ENCODE results near the gene OR1L6.

Gene OR1L6, protein sequence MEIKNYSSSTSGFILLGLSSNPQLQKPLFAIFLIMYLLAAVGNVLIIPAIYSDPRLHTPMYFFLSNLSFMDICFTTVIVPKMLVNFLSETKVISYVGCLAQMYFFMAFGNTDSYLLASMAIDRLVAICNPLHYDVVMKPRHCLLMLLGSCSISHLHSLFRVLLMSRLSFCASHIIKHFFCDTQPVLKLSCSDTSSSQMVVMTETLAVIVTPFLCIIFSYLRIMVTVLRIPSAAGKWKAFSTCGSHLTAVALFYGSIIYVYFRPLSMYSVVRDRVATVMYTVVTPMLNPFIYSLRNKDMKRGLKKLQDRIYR

DNA sequence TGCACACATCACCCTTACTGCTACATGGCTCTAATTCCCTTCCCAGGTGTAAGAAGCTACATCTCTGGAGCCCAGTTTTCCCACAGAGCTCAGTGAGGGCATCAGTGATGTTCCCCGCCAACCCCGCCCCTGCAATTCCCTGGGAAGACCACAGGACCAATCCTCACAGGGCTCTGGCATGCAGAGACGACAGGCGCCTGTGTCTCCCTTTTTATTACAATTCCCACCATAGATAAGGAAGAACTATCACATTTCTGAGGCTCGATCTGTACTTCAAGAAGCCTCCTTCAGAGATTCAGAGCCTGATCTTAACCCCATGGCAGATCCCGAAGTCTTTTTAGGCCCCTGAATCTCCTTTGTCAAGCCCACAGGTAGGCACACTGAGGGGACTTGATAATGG, at the start of gene OR1L6:
Gene OR1L6 (plus strand): TSS at position 301 of the 400 bp plus-strand sequence. CDS start 7,545 bp downstream, outside the sequence.
- no peak for DNase-seq

GRCh38 chr9:122695696-122696095, 46.4 kb upstream of the OR1L6 start:
- DNase-seq: no peak

DNA sequence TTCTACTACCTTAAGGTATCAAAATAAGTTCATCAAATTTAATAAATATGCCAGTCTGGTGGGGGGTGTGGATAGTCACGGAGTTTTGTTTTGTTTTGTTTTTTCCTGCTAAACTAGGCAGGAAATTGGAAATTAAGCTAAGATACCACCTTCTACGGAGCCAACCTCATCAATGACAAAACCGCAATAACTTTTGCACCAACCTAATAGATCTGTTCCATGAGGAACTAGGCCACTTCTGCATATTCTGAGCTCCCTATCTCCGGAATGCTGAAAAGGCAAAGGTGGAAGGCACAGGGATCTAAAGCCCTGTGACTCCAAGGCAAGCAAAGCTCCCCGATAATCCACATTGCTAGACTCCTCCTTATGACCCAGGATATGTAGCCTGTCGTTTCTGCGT, 24.1 kb upstream of the OR1L6 start:
- no peak for DNase-seq

- no peak for DNase-seq
Observed at GRCh38 chr9:122719218-122719617, 22.9 kb upstream of the OR1L6 start.

DNA sequence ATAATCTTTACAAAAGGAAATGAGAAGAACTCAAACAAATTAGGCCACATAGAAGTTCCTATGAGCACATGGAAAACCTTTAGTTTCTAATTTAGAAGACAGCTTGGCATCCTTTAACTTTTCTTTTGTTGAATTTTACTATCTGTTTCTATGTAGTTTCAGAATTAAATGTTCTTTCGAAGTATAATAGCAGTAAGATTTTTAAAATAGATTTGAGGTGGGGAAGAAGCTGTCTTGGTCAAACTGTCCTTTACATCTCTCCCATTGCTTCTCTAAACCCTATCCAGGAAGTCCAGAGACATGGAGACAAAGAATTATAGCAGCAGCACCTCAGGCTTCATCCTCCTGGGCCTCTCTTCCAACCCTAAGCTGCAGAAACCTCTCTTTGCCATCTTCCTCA, 18.4 kb upstream of the OR1L6 start, which contains the start of gene OR1L4:
Gene OR1L4 (plus strand): TSS at position 301 of the 400 bp plus-strand sequence. CDS start 0 bp downstream, at position 301.
- no peak for DNase-seq

- DNase-seq: no peak
Observed at GRCh38 chr9:122754825-122755224, 12.7 kb downstream of the OR1L6 start.

GRCh38 chr9:122767817-122768216, 25.7 kb downstream of the OR1L6 start:
- DNase-seq: no peak

DNA sequence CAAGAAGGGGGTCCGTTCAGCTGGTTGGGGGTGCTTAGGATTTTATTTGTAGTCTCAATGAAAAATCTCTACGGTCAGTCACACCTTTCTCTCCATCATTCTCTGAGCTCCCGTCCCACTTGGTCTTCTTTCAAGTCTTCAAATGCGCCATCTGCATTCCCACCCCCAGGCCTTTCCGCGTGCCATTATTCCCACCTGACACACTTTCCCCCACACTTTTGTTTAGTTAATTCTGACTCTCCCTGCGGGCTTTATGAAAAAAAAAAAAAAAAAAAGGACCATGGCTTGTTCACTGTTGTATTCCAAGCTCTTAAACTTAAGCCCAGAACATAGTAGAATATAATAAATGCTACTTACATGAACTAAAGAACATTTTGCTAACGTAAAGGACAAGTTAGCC, 34.9 kb downstream of the OR1L6 start:
- DNase-seq: no peak

DNA sequence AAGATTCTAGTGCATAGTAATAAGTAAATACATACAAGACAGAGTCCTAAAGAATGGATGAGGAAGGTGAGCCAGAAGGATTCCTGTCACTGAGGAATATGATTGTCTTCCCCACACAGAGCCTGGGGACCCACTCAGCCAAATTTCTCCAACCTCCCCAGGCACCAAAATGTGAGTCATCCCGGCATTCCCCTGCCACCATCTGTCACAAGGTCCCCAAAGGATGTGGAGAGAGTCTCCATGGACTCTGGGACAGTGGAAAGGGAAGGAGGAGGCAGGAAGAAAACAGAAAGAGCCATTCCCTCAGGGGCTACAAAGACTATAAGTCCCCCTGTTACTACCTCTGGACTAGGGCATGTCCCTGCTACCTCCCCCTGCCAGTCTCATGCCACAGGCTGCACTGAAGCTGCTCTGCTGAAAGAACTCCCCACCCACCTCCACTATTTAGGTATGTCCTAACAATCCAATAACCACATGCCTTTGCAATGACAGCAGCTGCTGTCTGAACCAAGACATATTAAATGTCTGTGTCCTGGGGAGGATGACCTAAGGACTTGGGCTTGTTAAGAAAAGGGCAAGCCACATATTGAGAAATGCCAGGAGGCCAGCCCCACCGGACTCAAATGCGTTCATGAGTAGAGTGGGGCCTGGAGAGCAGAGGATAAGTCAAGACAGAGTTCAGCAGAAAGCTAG, 36.0 kb downstream of the OR1L6 start:
- no peak for DNase-seq

DNA sequence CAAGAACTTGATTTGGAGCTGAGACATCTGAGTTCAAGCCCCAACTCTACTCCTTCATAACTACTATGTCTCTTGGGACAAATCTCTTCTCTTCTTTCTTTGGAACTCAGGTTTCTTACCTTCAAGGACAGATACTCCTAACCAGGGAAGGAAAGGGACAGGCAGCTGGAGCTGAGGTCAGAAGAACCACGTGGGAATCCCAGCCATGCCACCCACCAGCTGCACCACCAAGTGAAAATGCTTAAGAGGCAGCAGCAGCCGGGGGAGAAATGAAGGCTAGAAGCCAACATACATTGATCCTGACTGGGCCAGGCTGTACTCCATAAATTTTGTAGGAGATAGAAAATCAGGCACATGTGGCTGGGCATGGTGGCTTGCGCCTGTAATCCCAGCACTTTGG, 37.1 kb downstream of the OR1L6 start:
- no peak for DNase-seq

GRCh38 chr9:122780026-122780425, 37.9 kb downstream of the OR1L6 start:
- DNase-seq: no peak

DNA sequence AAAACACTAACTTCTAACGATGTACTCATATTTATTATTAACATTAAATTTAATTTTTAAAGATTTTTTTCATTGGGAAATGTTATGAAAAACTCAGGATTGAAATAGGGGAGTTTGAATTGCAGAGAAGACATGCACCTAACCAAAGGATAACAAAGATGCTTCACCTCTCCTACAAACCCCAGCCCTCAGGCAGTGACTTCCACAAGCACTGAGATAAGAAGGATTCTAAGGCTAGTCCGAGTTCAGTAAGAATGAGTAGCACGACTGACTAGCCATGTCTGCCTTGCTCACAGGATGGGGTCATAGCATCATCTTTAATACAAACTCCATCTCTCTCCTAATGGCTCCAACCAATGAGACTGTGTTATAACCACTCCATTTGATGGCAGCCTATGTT, 39.6 kb downstream of the OR1L6 start:
- no peak for DNase-seq

DNA sequence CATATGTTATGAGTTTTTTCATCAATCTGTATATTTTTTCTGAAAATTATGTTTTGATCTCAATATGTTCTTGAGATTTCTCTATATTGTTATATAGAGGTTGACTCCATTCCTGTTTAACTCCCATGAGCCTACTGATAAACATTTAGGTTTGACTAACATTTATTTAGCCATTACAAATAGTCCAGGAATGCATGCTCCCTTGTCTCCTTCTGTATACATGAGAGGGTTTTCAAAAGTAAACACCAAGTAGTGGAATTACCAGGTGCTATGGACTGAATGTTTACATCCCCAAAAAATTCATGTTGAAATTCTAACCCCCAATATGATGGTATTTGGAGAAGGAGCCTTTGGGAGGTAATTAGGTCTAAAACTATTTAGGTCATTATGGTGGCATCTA, 43.2 kb downstream of the OR1L6 start:
- DNase-seq: no peak

GRCh38 chr9:122786338-122786737, 44.2 kb downstream of the OR1L6 start:
- no peak for DNase-seq

- no peak for DNase-seq
Observed at GRCh38 chr9:122788831-122789230, 46.7 kb downstream of the OR1L6 start, which contains the start of gene OR5C1. OR5C1 (plus strand) TSS chr9:122788933; CDS start chr9:122788933, 0 bp downstream.

- DNase-seq: no peak
Observed at GRCh38 chr9:122789256-122790046, 47.3 kb downstream of the OR1L6 start.

DNA sequence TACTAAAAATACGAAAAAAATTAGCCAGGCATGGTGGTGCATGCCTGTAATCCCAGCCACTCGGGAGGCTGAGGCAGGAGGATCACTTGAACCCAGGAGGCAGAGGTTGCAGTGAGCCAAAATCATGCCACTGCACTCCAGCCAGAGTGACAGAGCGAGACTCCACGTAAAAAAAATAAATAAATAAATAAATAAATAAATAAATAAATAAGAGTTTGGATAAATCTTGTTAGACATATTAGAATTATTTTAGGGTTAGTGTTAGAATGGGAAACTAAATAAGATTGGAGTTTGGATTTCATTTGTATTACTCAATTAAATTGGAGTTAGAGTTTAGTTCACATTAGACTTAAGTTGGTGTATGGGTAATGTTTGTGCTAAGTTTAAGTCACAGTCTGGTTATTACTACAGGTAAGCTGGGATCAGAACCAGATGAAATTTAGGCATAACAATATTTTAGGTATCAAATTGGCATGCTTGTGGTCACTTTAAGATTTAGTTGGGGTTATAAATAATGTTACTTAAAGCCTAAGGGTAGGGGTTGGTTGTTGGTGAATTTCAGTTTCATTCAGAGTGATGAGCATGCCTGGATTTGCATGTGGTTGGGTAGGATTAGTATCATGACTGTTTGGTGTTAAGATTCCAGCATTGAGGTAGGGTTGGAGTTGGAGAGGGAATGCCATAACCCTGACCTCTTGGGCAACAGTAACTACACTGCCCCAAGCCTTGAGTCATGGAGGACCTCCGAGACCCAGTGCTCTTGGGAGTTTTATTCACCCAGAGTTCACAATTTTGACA, 50.0 kb downstream of the OR1L6 start:
- DNase-seq: no peak

DNA sequence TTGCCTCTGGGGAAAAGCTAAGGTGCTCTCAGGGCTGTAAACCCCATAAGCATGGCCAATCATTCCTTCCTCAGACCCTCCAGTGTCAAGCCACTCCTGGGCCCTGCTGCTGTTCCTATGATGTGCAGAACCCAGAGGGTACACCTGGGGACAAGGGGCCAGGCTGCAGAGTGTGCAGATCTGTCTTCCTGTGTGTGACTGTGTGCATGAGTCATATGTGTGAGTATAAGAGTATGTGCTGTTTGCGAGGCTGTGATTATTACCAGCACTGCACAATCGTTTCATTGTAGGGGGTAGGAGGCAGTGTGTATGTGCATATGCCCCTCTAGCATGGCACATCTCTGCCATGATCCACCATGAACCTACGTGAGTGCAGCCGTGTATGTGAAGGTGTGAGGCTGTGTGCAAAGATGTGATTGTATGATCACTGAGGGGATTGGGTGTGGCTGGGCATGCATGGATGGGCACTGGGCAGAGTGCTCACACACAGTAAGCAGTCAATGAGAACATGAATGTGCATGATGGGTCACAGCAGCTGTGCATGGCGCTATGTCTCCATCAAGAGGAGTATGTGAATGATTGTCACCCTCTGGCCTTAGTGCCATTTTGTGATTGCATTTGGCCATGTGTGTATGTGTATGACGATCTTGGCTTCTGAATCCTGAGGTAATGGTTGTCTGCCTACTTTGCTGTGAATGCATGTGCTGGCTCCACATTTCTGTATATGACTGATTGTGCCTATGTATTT, 55.4 kb downstream of the OR1L6 start:
- no peak for DNase-seq
